Right lung (tissue), 5 donors: Measurements from ENCODE around the gene CCDC78. TPM values are rescaled to one million over a fixed set of nuclear protein-coding genes. Genes with fewer than 3 reads are reported as not detected.

Source experiments
- DNase-seq, 2 donors: peaks; one replicate each; pipeline ENCODE4 v3.0.0-alpha.2; 2013
- polyA plus RNA-seq, 5 donors: library from polyadenylated mRNA; unstranded; fragments of 120-200 nt; gene quantifications; one replicate each; pipeline versions ENCODE4 v1.2.1 to v1.2.3, GENCODE V29; 2013; ENCODE audit warnings: inconsistent platforms in 1 of 5, low replicate concordance in 1 of 5; ENCODE audit not compliant: insufficient read length in 5 of 5, insufficient read depth in 1 of 5

The CCDC78 gene
- polyA plus RNA-seq, 5 donors: 1.3 to 13.0 (median 6.3) TPM

DNA sequence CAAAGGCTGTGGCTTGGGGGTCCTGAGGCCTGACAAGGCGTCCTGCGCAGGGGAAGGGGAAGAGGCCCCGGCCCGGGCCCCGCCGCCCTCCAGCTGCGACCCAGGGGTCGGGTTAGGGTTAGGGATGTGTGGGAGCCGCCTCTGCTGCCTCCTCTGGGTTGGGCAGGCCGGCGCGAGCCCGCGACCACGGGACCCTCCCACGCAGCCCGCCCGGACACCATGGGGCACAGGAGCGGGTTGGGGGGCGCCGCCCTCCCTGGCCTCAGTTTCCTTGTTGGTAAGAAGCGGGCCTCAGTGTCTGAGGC, 14.2 kb upstream of the CCDC78 start:
- no peak for DNase-seq

- no peak for DNase-seq
These were observed 13.6 kb upstream of the CCDC78 start for GRCh38 chr16:739560-740458.

- DNase-seq: no peak
These were observed 10.8 kb upstream of the CCDC78 start for GRCh38 chr16:736936-737481.

GRCh38 chr16:735982-736453, 9.8 kb upstream of the CCDC78 start:
- DNase-seq: no peak

- DNase-seq: no peak
These were observed 9.0 kb upstream of the CCDC78 start for GRCh38 chr16:734981-735881.

DNA sequence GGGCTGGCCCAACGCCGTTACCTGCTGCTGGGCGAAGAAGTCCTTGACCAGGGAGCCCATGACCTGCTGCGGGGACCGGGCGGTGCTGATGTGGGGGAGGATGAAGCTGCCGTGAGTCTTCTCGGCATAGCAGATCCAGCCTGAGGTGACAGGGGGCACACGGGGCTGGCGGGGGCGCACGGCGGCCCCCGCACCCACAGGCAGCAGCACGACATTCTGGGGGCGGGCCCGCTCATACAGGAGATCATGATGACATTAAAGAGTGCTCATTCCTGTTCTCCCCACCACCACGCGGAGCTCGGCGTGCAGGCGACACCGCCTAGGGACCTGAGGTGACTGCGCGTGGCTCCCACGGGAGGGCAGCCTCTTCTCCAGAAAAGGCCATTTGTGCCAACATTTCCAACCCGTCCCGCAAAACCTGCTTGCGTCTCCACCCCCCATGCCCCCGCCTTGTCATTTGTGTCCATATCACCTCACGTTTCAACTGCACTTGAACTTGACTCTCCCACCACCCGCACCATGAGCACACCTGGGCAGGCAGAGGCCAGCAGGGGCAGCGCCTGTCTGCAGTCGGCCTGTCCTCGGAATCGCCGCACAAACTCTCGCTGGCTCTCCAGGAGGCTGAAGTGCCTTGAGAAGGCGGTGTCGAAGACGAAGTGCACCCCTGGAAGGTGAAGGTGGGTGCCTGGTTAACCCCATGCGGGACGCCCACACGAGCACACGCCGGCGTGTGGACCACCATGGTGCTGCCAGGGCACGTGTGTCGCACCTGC, 8.2 kb upstream of the CCDC78 start:
- DNase-seq: no peak

DNA sequence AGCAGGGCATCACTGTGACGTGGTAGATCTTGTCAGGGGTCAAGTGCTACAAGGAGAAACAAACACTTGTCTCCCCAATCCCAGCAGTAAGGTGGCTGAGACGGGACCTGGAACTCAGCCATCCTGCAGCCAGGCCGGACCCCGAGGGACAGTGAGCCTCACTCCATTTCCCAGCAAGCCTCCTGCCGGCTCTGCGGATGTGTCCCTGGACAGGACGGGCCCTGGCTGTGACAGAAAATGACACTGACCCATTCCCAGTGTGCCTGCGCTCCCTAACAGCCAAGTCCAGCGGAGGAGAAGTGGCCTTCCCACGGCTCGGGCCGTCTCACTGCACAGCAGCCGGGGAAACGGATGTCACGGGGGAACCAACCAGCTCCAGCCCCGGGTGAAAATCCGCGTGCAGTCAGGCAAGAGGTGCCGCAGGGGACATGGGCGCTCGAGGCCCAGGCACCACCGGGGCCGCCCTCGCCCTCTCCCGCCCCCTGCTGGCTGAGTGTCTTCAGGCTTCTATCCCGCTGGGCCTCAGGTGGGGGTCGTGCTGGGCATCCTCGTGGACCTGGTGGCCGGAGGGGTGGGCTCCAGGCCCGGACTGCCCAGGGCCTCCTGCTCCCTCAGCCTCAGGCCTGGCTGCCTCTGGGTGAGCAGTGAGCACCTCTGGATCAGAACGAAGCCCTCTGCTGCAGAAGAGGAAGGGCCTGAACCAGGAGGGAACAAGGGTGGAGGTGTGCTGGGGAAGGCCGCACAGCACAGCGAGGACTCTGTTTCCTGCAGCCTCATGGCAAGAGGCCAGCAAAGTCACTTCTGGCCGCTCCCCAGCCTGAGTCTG, 7.4 kb upstream of the CCDC78 start:
- no peak for DNase-seq

DNA sequence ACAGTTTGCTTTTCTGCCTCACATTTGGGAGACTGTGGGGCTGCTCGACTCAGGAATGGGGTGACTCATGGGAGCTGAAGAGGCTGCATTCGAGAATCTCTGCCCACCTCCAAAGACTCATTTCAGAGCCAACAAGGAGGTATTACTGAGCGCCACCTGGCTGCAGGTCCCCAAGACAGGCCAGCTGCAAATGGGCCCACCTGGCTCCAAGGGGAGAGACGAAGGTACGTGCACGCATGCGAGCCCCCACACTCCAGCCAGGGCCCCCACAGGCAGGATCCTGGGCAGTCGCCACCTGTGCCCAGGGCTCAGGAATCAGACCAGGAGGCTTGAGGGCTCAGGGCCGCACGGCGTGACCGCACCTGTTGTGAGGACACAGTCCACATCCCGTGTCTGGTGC, 6.7 kb upstream of the CCDC78 start:
- DNase-seq: no peak

DNA sequence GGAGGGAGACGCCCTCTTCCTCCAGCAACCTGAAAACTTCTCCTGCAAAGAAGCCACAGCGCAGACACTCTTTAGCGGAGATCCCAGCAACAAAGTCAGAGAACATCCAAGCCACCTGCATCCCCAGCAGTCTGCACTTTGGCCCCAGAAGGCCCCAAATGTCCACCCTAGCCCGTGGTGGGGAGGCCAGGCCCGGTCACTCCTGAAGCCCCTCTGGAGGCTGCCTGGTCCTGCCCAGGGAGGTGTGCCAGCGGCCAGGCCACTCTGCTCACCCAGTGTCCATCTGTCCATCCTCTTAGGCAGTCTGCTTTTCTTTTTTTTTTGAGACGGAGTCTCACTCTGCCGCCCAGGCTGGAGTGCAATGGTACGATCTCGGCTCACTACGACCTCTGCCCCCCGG, 6.1 kb upstream of the CCDC78 start:
- no peak for DNase-seq

- no peak for DNase-seq
These were observed 4.6 kb upstream of the CCDC78 start for GRCh38 chr16:730666-731509.

GRCh38 chr16:729768-730665, 3.8 kb upstream of the CCDC78 start:
- DNase-seq: no peak

GRCh38 chr16:728890-729744, 2.9 kb upstream of the CCDC78 start:
- DNase-seq: no peak

DNA sequence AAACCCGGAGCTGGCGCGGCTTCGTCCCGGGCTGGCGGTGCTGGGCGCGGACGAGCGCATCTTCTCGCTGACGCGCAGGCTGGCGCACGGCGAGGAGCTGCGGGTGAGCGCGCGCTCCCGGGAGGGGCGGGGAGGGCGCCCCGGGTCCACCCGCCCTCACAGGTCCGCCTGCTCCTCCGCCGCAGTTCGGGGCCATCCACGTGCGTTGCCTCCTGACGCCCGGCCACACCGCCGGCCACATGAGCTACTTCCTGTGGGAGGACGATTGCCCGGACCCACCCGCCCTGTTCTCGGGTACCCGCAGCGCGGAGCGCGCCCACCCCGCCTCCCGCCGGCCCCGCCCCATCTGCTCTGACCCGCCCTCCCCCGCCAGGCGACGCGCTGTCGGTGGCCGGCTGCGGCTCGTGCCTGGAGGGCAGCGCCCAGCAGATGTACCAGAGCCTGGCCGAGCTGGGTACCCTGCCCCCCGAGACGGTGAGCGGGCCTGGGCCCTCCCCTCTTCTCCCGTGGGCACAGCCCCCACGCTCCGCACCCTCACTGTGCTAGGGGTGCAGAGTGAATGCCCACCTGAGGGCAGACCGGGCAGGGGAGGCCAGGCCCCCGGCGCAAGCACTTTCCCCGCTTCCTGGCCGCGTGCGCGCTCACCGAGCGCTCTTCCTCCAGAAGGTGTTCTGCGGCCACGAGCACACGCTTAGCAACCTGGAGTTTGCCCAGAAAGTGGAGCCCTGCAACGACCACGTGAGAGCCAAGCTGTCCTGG, 2.1 kb upstream of the CCDC78 start:
- peak in 1 of 2 donors; percentile 30 for DNase-seq

- DNase-seq: no peak
These were observed 1.2 kb upstream of the CCDC78 start for GRCh38 chr16:727291-727977.

- no peak for DNase-seq
These were observed 130 bp downstream of the CCDC78 start for GRCh38 chr16:726188-726437.

DNA sequence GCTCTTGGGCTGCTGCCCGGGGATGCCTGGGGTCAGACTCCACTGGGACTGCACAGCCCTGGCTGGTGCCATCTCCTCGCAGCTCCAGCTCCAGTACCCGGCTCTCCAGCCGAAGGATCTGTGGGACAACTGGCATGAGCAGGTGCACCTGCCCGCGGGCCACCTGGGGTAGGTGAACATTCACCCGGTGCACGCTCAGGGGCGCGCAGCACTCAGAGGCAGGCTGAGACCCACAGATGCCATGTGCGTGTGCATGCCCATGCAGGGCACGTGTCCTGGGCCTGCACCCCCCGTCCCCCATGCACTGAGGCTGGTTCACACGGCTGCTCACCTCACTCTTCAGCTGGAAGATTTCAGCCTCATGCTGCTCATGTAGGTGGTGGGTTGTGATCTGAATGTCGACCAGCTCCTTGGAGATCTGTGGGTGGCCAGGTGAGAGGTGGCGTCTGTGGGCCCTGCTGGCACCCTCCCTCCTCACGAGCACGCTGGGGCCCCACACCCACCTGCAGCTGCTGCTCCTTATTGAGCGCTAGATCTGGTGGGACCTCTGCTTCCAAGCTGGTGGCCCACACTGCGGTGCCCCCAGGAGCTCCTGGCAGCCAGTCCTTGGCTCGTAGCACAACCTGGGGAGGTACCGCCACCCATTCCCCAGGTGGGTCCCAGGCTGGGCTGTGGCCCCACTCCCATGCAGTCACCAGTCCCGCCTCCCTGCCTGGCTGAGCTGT, 618 bp downstream of the CCDC78 start:
- no peak for DNase-seq
